CD14-positive monocyte (primary cell): ENCODE measurements around the gene HAVCR1. TPM values are rescaled to one million over a fixed set of nuclear protein-coding genes. Genes with fewer than 3 reads are reported as not detected.

Experiments used
- DNase-seq, 3 donors: peaks; one replicate each; pipeline ENCODE4 v3.0.0-alpha.2; 2011 to 2022
- H2AFZ ChIP-seq: 2 replicates; pipeline ENCODE4 v1.6.0; 2012; ENCODE audit warnings: mild to moderate bottlenecking, low read depth, low read length, inconsistent platforms; ENCODE audit not compliant: insufficient read depth, poor library complexity, severe bottlenecking
- H3K27ac ChIP-seq, 2 donors: 1 replicate in 1 of 2; 2 replicates in 1 of 2; pipeline ENCODE4 v1.5.1; 2012 to 2013; ENCODE audit warnings: low read length in 2 of 2, control low read depth in 1 of 2, inconsistent platforms in 1 of 2, low read depth in 1 of 2, mild to moderate bottlenecking in 1 of 2
- H3K27me3 ChIP-seq, 2 donors: one replicate each; pipeline versions ENCODE4 v1.6.0 to v1.6.1; 2011 to 2013; ENCODE audit warnings: low read length in 2 of 2; ENCODE audit not compliant: control insufficient read depth in 2 of 2, insufficient read depth in 2 of 2
- H3K36me3 ChIP-seq, 2 donors: replicated peaks in 1 of 2; 1 replicate in 1 of 2; 2 replicates in 1 of 2; pipeline versions ENCODE4 v1.5.1 to v1.6.1; 2012 to 2013; ENCODE audit warnings: low read length in 2 of 2, control low read depth in 1 of 2, inconsistent platforms in 1 of 2, mild to moderate bottlenecking in 1 of 2; ENCODE audit not compliant: insufficient read depth in 2 of 2, control insufficient read depth in 1 of 2
- H3K4me1 ChIP-seq, 2 donors: 1 replicate in 1 of 2; 2 replicates in 1 of 2; pipeline versions ENCODE4 v1.5.1 to v1.6.1; 2012 to 2013; ENCODE audit warnings: low read length in 2 of 2, control low read depth in 1 of 2, inconsistent platforms in 1 of 2, mild to moderate bottlenecking in 1 of 2, moderate library complexity in 1 of 2; ENCODE audit not compliant: insufficient read depth in 2 of 2, control insufficient read depth in 1 of 2
- H3K4me2 ChIP-seq: replicated peaks from 2 replicates; pipeline ENCODE3; 2012; ENCODE audit warnings: low read length, moderate library complexity, mild to moderate bottlenecking; ENCODE audit not compliant: poor library complexity, severe bottlenecking; ENCODE audit errors: extremely low read depth
- H3K4me3 ChIP-seq, 3 experiments: fragments of 200-600 bp in 1 of 3; sonication (generic) in 1 of 3; replicated peaks in 1 of 3; 1 replicate in 2 of 3; 2 replicates in 1 of 3; pipeline ENCODE4 v1.5.1; 2011 to 2013; ENCODE audit warnings: low read length in 3 of 3, mild to moderate bottlenecking in 3 of 3, control low read depth in 2 of 3, low read depth in 2 of 3, inconsistent platforms in 1 of 3, moderate library complexity in 1 of 3
- H3K79me2 ChIP-seq: 2 replicates; pipeline ENCODE4 v1.6.0; 2012; ENCODE audit warnings: mild to moderate bottlenecking, control low read depth, inconsistent platforms, low read length, moderate library complexity; ENCODE audit not compliant: insufficient read depth
- H3K9ac ChIP-seq: 2 replicates; pipeline ENCODE4 v1.6.0; 2017; ENCODE audit warnings: low read length, mild to moderate bottlenecking; ENCODE audit not compliant: insufficient read depth, poor library complexity, severe bottlenecking
- H3K9me3 ChIP-seq, 2 donors: replicated peaks in 1 of 2; 1 replicate in 1 of 2; 2 replicates in 1 of 2; pipeline versions ENCODE4 v1.5.1 to v1.6.1; 2012 to 2013; ENCODE audit warnings: low read length in 2 of 2, control low read depth in 1 of 2; ENCODE audit not compliant: control insufficient read depth in 1 of 2, insufficient read depth in 1 of 2
- H4K20me1 ChIP-seq: 2 replicates; pipeline ENCODE4 v1.6.0; 2012; ENCODE audit warnings: mild to moderate bottlenecking, low read length, control low read depth, moderate library complexity; ENCODE audit not compliant: insufficient read depth
- H3K27ac Mint-ChIP-seq, 7 donors: one replicate each; pipeline ENCODE4 v1.8.0; 2020; ENCODE audit warnings: mild to moderate bottlenecking in 7 of 7, mixed read lengths in 7 of 7, moderate library complexity in 6 of 7, inconsistent platforms in 2 of 7
- H3K27me3 Mint-ChIP-seq, 3 donors: one replicate each; pipeline ENCODE4 v1.8.0; 2021 to 2022; ENCODE audit warnings: low read depth in 3 of 3, mild to moderate bottlenecking in 3 of 3, mixed read lengths in 3 of 3, moderate library complexity in 3 of 3, inconsistent platforms in 1 of 3
- H3K36me3 Mint-ChIP-seq, 2 donors: one replicate each; pipeline ENCODE4 v1.8.0; 2020; ENCODE audit warnings: mixed read lengths in 2 of 2, inconsistent platforms in 1 of 2, mild to moderate bottlenecking in 1 of 2
- H3K4me1 Mint-ChIP-seq: one replicate; pipeline ENCODE4 v1.8.0; 2020; ENCODE audit warnings: mild to moderate bottlenecking, mixed read lengths
- H3K4me3 Mint-ChIP-seq, 2 donors: one replicate each; pipeline ENCODE4 v1.8.0; 2020; ENCODE audit warnings: mild to moderate bottlenecking in 2 of 2, mixed read lengths in 2 of 2, moderate library complexity in 1 of 2
- H3K9me3 Mint-ChIP-seq, 7 donors: one replicate each; pipeline ENCODE4 v1.8.0; 2020 to 2022; ENCODE audit warnings: mixed read lengths in 7 of 7, mild to moderate bottlenecking in 6 of 7, moderate library complexity in 6 of 7, inconsistent platforms in 2 of 7
- WGBS: methylation state at CpG from one replicate; pipeline ENCODE4 v1.1.5; 2013; ENCODE audit warnings: missing lambda C conversion rate; ENCODE audit not compliant: insufficient coverage; 5-methylcytosine and 5-hydroxymethylcytosine counted together
- intact Hi-C, 2 donors: fragments of 100-400 bp; cut with micrococcal nuclease; formaldehyde crosslinking; loops; one replicate each; pipeline versions ENCODE4 v1.15.0 to v1.15.1; 2023
- polyA plus RNA-seq, 3 donors: library from polyadenylated mRNA; depleted of rRNA in 1 of 3; unstranded in 2 of 3; stranded (reverse) in 1 of 3; fragments of 300-500 nt in 2 of 3; fragments of >200 nt in 1 of 3; fragmentation: Illumina TruSeq in 2 of 3; gene quantifications; 1 replicate in 2 of 3; 2 replicates in 1 of 3; pipeline ENCODE4 v1.2.3, GENCODE V29; 2012 to 2021
- TF ChIP-seq, protein P1 (sequence below): fragments of 200-600 bp; IDR thresholded peaks from one replicate; pipeline ENCODE4 v1.8.0; 2022; ENCODE audit warnings: antibody characterized with exemption, mild to moderate bottlenecking

The HAVCR1 gene
- polyA plus RNA-seq, 3 donors: 1.1 TPM; not detected in 2

DNA sequence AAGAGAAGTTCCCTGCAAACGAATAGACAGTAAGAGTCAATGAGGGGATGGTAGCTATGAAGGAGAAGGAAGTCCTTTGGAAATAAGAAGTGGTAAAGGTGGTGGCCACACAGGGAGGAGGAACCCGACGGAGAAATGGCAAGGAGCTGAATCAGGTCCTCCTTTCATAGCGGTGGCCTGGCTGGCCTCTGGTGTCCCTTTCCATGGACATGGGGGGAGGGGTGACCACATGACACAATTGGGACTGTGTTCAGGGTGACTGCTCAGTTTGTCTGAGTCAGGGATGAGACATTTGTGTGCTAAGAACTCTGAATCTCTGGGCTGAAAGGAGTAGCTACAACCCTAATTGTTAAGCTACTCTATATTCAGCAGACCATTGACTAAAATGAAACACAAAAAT is 67.2 kb downstream of the HAVCR1 start:
- Histone ChIP-seq H2AFZ (no peak overlapping the region), H3K4me3 (no peak overlapping the region), H4K20me1 (no peaks in the 10 kb centered on the region), H3K9ac (no peak overlapping the region), H3K4me1 (no peaks in the 10 kb centered on the region), H3K4me2 (no peak overlapping the region), H3K27ac (no peak overlapping the region), H3K79me2 (no peaks in the 10 kb centered on the region), H3K27me3 (no peaks in the 10 kb centered on the region), H3K9me3 (no peaks in the 10 kb centered on the region), H3K36me3 (no peaks in the 10 kb centered on the region)
- intact Hi-C loops: no loop called here
- H3K9me3 Mint-ChIP-seq: peaks cover 4 to 10% (median 7%) of the 10 kb centered on the region in 7 donors
- no peak overlapping the region for H3K4me3 Mint-ChIP-seq
- DNase-seq: peak in 1 of 3 donors; percentile 21
- H3K27ac Mint-ChIP-seq: no peak overlapping the region
- peaks cover 4% of the 10 kb centered on the region for H3K4me1 Mint-ChIP-seq
- TF ChIP-seq, protein P1, sequence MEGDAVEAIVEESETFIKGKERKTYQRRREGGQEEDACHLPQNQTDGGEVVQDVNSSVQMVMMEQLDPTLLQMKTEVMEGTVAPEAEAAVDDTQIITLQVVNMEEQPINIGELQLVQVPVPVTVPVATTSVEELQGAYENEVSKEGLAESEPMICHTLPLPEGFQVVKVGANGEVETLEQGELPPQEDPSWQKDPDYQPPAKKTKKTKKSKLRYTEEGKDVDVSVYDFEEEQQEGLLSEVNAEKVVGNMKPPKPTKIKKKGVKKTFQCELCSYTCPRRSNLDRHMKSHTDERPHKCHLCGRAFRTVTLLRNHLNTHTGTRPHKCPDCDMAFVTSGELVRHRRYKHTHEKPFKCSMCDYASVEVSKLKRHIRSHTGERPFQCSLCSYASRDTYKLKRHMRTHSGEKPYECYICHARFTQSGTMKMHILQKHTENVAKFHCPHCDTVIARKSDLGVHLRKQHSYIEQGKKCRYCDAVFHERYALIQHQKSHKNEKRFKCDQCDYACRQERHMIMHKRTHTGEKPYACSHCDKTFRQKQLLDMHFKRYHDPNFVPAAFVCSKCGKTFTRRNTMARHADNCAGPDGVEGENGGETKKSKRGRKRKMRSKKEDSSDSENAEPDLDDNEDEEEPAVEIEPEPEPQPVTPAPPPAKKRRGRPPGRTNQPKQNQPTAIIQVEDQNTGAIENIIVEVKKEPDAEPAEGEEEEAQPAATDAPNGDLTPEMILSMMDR: no peak
- H3K36me3 Mint-ChIP-seq: no peaks in the 10 kb centered on the region
- peaks cover 1 to 6% (median 5%) of the 10 kb centered on the region in 3 donors for H3K27me3 Mint-ChIP-seq
- 20% methylated on average over 3 of the region's 4 CpGs for WGBS

DNA sequence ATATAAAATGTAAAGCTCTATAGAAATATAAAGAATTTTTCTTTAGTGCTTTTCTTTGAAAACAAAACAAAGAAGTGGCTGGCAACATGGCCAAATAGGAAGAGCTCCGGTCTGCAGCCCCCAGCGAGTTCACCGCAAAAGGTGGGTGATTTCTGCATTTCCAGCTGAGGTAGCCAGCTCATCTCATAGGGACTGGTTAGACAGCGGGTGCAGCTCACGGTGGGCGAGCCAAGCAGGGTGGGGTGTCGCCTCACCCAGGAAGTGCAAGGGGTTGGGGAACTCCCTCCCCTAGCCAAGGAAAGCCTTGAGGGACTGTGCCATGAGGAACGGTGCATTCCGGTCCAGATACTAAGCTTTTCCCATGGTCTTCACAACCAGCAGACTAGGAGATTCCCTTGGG is 74.9 kb downstream of the HAVCR1 start:
- H3K27ac Mint-ChIP-seq: no peak overlapping the region
- Histone ChIP-seq H3K4me1 (peaks cover 9 to 18% of the 10 kb centered on the region in 2 donors), H3K9ac (no peak overlapping the region), H3K4me3 (no peak overlapping the region), H3K4me2 (no peak overlapping the region), H3K79me2 (no peaks in the 10 kb centered on the region), H3K36me3 (no peaks in the 10 kb centered on the region), H2AFZ (no peak overlapping the region), H4K20me1 (no peaks in the 10 kb centered on the region), H3K9me3 (no peaks in the 10 kb centered on the region), H3K27me3 (no peaks in the 10 kb centered on the region), H3K27ac (no peak overlapping the region)
- peaks cover 19% of the 10 kb centered on the region for H3K4me1 Mint-ChIP-seq
- H3K27me3 Mint-ChIP-seq: peaks cover 2 to 8% (median 3%) of the 10 kb centered on the region in 3 donors
- DNase-seq: no peak
- WGBS: 100% methylated on average over 5 of the region's 9 CpGs
- TF ChIP-seq, protein P1: no peak
- peaks cover 0 to 2% of the 10 kb centered on the region in 2 donors for H3K36me3 Mint-ChIP-seq
- intact Hi-C loops: no loop called here
- peaks cover 0 to 9% (median 7%) of the 10 kb centered on the region in 7 donors for H3K9me3 Mint-ChIP-seq
- H3K4me3 Mint-ChIP-seq: no peak overlapping the region
